Measurements from ENCODE around the gene CKLF.

The CKLF gene

GRCh38 chr16:66521252-66521713 lies 31.1 kb upstream of the CKLF start:
- no peak for TF ChIP-seq CTCF (IDR thresholded peaks at IDR 0.05; ENCODE audit: extremely low read depth, missing control alignments)
- no peak for DNase-seq (ENCODE audit: low spot score)

- TF ChIP-seq CTCF (IDR thresholded peaks at IDR 0.05; ENCODE audit: extremely low read depth, missing control alignments), result no peak
- peak; percentile 57 for DNase-seq (ENCODE audit: low spot score)
Measured at GRCh38 chr16:66521951-66522771, 30.2 kb upstream of the CKLF start.

DNA sequence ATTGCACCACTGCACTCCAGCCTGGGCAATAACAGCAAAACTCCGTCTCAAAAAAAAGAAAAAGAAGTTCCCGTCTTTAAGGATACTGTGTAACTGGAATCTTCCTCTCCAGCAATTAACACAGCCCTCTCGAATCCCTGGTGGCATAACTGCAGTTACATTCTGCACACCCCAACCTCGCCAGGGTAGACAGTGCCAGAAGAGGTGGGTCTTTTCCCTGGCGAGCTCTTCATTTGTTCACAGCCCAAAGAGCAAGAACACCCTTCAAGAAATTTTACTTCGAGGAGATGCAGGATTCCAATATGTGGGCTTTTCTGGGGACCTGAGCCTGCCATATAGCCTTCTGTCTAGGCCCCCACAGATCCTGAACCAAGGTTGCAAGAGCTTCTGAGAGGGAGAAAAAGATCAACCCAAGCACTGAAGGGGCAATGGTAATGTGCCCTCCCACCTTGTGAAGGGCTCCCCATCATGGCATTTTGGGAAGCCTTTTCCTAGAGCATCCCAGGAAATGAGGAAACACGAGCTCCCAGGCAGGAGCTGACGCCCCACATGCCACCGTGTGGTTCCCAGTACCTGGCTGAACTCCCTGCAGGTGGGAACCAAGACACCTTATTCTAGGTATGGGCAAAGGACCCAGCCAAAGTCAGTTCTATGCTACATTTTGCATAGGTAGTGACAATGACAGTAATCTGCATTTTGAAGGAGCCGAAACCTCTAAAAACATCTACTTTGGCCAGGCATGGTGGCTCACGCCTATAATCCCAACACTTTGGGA lies 29.4 kb upstream of the CKLF start:
- TF ChIP-seq CTCF (IDR thresholded peaks at IDR 0.05; ENCODE audit: extremely low read depth, missing control alignments), result no peak
- no peak for DNase-seq (ENCODE audit: low spot score)

DNA sequence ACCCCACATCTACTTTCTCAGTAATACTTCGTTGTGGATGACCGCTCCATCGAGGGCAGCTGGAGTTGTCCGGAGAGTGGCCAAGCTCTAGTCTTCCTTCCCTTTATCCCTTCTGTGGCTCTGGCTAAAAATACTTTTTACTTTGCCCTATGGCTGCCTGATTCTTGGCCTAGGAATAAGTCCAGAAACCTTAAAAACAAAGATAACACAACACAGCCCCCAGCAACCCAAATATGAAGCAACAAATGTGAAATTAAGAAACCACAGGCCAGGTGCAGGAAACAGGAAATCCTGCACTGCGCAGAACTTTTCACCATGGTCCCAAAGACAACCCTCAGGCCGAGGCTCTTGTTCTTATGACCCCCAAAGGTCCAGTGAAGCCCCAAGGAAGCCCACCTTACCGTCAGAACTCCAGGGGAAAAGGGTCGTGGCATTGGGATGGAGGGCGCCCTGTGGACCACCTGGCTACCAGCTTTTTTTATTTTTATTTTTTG lies 28.5 kb upstream of the CKLF start:
- DNase-seq (ENCODE audit: low spot score), result peak; percentile 47
- no peak for TF ChIP-seq CTCF (IDR thresholded peaks at IDR 0.05; ENCODE audit: extremely low read depth, missing control alignments)

DNA sequence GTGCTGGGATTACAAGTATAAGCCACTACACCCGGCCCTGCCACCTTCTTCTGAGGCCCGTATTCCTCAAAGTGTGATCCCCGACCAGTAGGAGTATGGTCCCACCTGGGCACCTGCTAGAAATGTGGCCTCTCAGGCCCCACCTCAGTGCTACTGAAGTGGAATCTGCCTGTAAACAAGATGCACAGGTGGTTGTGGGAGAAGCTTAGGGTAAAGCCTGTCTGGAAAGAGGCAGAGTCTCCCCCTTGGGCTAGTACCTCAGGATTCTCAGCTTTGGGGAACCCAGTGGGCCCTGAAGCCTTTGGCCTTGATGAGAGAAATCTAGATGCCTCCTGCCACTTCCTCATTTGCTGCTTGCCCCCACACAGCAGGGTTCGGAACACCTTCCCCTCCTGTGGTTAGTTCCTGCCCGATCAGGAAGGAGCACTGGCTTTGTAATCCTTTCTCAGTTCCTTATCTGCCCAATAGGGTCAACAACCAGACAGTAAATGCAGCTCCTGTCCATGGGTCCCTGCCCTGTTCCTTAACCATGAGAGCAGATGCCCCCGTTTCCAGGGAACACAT lies 27.7 kb upstream of the CKLF start:
- peak; percentile 58 for DNase-seq (ENCODE audit: low spot score)
- TF ChIP-seq CTCF (IDR thresholded peaks at IDR 0.05; ENCODE audit: extremely low read depth, missing control alignments), result no peak

DNA sequence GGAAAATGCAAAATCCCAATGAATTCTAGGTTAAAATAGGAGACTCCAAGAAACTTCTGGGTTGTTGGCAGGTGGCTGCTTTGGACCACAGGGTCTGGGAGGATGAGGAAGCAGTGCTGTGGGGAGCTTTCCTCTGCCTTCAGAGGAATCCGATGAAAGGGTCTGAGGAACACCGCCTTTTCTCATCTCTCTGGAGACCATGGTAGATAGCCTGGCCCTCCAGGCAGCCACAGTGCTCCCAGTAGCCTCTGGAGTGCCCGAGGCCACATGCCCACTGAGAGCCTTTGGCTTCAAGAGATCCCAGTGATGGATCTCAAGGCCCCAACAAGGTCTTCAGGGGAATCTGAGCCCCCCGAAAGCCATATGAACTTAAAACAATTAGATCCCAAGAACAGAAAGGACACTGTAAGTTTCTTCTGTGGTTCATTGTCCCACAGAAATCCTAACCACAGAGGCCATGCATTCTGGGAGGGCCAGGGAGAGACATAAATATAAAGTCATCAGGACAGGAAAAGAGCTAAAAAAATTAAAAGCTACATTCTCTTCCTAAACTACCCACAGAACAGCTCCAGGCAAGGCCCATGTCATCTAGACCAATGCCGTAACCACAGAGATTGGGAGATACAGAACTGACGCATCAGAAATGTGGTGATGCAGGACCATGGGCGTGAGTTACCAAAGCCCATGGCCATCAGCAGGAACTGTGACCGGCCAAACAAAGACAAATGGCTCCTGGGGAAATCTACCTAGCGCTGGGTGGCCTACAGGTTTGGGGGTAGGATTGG lies 26.8 kb upstream of the CKLF start:
- no peak for TF ChIP-seq CTCF (IDR thresholded peaks at IDR 0.05; ENCODE audit: extremely low read depth, missing control alignments)
- DNase-seq (ENCODE audit: low spot score), result no peak

Data from GM20000 (cell line).